HG02642 (cell line): ENCODE measurements around the gene ITM2C.

Experiments
- ATAC-seq: cut with Tn5 transposase; IDR thresholded peaks from one replicate; pipeline ENCODE4 v1.9.1; 2021; ENCODE audit warnings: mild to moderate bottlenecking; ENCODE audit not compliant: unreplicated experiment, poor library complexity

Gene ITM2C

GRCh38 chr2:230871361-230872150 is 6.8 kb downstream of the ITM2C start:
- ATAC-seq, result no peak

GRCh38 chr2:230872151-230872967 is 7.6 kb downstream of the ITM2C start:
- no peak for ATAC-seq

- peak; percentile 65 for ATAC-seq
Measured at GRCh38 chr2:230872968-230873660, 8.4 kb downstream of the ITM2C start.

- peak; percentile 79 for ATAC-seq
Measured at GRCh38 chr2:230873661-230874401, 9.1 kb downstream of the ITM2C start.

- no peak for ATAC-seq
Measured at GRCh38 chr2:230874456-230874855, 9.7 kb downstream of the ITM2C start.

- ATAC-seq, result no peak
Measured at GRCh38 chr2:230874876-230875275, 10.1 kb downstream of the ITM2C start.

GRCh38 chr2:230875347-230876315 is 10.9 kb downstream of the ITM2C start:
- no peak for ATAC-seq

GRCh38 chr2:230877116-230877758 is 12.5 kb downstream of the ITM2C start:
- ATAC-seq, result no peak

GRCh38 chr2:230877759-230878598 is 13.2 kb downstream of the ITM2C start:
- no peak for ATAC-seq

- no peak for ATAC-seq
Measured at GRCh38 chr2:230878599-230879188, 14.0 kb downstream of the ITM2C start.

GRCh38 chr2:230879271-230879882 is 14.6 kb downstream of the ITM2C start:
- no peak for ATAC-seq

GRCh38 chr2:230879891-230880290 is 15.1 kb downstream of the ITM2C start:
- ATAC-seq, result no peak

GRCh38 chr2:230881840-230882239 is 17.1 kb downstream of the ITM2C start:
- ATAC-seq, result no peak

GRCh38 chr2:230885463-230886130 is 20.9 kb downstream of the ITM2C start:
- peak; percentile 51 for ATAC-seq

GRCh38 chr2:230886206-230886605 is 21.5 kb downstream of the ITM2C start:
- no peak for ATAC-seq

GRCh38 chr2:230886671-230887071 is 21.9 kb downstream of the ITM2C start:
- no peak for ATAC-seq
